ENCODE data around the gene CAPZA2. TPM values are rescaled to one million over a fixed set of nuclear protein-coding genes. Genes with fewer than 3 reads are reported as not detected.

CAPZA2 gene
- total RNA-seq, 2 experiments from 2014 or later, result 90.9 to 135 TPM

DNA sequence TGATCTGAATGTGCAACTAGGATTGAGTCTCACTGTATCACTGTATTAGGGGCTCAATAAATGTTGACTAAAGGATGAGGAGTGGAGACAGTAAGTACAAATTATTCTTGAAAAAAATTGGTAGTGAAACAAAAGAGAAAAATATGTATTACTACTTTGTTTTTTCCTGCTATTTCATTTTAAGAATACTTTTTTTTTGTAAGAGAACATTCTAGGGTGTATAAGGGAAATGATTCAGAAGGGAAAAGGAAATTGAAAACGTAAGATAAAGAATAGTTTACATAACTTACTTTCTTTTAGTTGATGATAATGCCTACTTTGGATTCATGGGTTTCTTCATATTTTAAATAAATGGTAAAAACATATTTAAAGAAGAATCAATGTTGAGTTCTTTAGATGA, 9.6 kb downstream of the CAPZA2 start:
- CTCF ChIA-PET, result no interaction called here
- H3K27ac Mint-ChIP-seq, result no peak overlapping the region
- peaks cover 45% of the 10 kb centered on the region for H3K4me1 Mint-ChIP-seq

DNA sequence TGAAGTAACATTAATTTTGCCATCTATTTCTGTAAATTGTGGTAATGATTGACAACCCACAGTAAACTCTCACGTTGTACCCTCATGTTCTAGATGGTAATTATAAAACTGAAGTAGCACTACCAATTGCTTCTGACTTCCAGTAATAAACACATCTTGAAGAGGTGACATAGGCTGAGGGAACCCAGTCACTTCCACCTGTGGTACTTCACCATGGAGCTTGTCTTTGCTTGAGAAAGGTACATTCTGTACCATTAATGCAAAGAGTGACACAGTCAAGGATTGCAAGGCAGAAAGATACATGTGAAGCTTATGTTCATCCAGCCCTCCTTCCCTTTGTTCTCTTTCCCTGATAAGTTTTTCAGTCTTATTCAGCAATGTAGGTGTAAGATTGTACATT, 11.2 kb downstream of the CAPZA2 start:
- H3K36me3 Mint-ChIP-seq, result peaks cover 31% of the 10 kb centered on the region
- ATAC-seq, result no peak
- H3K4me1 Mint-ChIP-seq, result peaks cover 37% of the 10 kb centered on the region
- DNase-seq, result no peak
- no peak overlapping the region for H3K27ac Mint-ChIP-seq
- no peak overlapping the region for H3K4me3 Mint-ChIP-seq
- CTCF ChIA-PET, result interaction anchor here (1.3 to 1.5 kb wide), 2 partner anchors 9 to 11 kb away, joined by 4 to 6 read pairs; partner anchors contain the start of gene CAPZA2
- H3K9me3 Mint-ChIP-seq (ENCODE audit: low read depth), result no peaks in the 10 kb centered on the region
- H3K27me3 Mint-ChIP-seq, result no peaks in the 10 kb centered on the region

More for the DNA sequence above, 9.6 kb downstream of the CAPZA2 start:
- Mint-ChIP-seq H3K36me3 (peaks cover 36% of the 10 kb centered on the region), H3K9me3 (ENCODE audit: low read depth) (no peaks in the 10 kb centered on the region), H3K4me3 (no peak overlapping the region), H3K27me3 (no peaks in the 10 kb centered on the region)
- no peak for DNase-seq
- ATAC-seq, result no peak

DNA sequence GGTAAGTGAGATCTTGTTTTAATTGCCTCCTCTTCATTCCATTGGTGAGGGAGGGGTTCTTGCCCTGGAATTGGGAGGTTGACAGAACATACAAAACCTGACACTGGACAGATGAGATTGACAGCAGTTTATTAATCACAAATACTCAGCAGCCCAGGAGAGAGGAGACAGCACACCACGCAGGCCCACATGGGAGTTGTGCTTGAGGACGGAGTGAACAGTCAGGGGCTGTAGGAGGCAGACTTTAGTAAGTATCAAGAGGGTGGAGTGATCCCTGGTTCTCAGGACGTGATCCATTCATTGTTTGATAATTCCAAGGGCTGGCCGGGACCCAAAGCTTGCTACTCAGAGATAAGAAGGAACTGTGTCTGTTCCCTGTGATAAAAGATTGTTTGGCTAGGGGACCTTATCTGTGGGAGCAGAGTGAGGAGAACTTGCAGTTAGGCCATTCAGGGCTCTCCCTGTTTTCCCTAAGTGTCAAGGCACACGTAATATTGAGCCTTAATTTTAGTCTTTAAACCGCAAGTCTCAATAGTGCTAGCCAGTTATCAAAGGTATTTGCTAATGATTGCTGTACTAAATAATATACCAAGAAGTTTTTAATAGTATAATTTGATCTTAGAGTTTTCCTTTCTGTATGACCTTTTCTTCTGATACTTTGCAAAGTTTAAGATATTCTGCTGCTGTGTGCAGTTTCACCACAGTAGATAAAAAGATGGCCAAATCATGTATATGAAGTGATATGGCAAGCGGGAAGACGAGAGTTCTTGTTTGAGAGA, 14.5 kb downstream of the CAPZA2 start:
- Mint-ChIP-seq H3K27ac (no peak overlapping the region), H3K27me3 (no peaks in the 10 kb centered on the region), H3K9me3 (ENCODE audit: low read depth) (no peaks in the 10 kb centered on the region), H3K4me3 (no peak overlapping the region), H3K4me1 (peaks cover 20% of the 10 kb centered on the region), H3K36me3 (peaks cover 28% of the 10 kb centered on the region)
- CTCF ChIA-PET, result no interaction called here
- ATAC-seq (no peak), DNase-seq (no peak)

DNA sequence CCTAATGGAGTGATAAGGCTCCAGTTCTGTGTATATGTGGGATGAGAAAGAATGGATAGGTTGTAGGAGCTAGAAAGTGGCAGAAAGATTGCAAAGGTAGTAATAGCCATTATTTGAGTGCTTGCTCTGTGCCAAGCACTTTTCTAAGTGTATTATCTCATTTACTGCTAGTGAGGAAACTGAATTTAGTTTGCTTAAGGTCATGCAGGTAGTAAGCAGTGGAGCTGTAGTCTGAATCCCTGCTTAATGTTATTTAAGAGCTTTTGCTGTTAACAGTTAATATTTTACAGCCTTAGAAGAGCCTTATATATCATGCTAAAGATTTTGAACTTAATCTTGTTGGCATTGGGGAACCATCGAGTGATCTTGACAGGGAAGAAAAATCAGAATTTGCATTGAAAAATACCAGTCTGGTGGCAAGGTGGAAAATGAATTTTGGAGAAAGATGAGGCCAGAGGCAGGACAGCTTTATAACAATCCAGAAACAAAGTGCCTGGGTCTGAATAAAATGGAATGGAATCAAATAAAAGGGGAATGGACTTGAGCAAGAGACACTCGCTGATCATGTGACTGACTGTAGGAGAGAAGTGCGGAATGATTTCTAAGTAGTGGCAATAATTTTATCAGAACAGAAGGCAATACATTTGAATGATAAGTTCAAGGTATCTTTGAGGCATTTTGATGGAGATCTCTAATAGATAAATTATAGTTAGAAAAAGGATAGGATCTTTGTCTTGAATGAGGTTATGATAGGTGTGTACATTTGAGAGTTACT, 15.2 kb downstream of the CAPZA2 start:
- CTCF ChIA-PET, result no interaction called here
- Mint-ChIP-seq H3K27ac (no peak overlapping the region), H3K4me3 (no peak overlapping the region)

DNA sequence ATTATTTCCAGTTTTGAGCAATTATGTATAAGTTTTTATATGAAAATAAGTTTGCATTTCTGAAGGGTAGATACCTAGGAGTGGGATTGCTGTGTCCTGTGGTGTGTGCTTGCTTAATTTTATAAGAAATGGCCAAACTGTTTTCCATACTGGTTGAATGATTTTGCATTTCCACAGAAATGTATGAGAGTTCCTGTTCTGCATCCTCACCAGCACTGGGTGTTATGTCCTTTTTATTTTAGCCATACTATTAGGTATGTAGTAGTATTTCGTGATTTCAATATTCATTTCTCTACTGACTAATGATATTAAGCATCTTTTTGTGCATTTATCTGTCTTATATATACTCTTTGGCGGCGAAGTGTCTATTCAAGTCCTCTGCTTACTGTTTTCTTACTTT, 22.3 kb downstream of the CAPZA2 start:
- peaks cover 5% of the 10 kb centered on the region for H3K9me3 Mint-ChIP-seq (ENCODE audit: low read depth)
- H3K27ac Mint-ChIP-seq, result no peak overlapping the region
- no peak for ATAC-seq
- H3K4me1 Mint-ChIP-seq, result no peaks in the 10 kb centered on the region
- H3K4me3 Mint-ChIP-seq, result no peak overlapping the region
- no peaks in the 10 kb centered on the region for H3K27me3 Mint-ChIP-seq
- CTCF ChIA-PET, result no interaction called here
- peaks cover 42% of the 10 kb centered on the region for H3K36me3 Mint-ChIP-seq
- no peak for DNase-seq

More for the DNA sequence above, 15.2 kb downstream of the CAPZA2 start:
- no peak for DNase-seq
- H3K9me3 Mint-ChIP-seq (ENCODE audit: low read depth), result no peaks in the 10 kb centered on the region
- no peaks in the 10 kb centered on the region for H3K27me3 Mint-ChIP-seq
- peaks cover 26% of the 10 kb centered on the region for H3K36me3 Mint-ChIP-seq
- H3K4me1 Mint-ChIP-seq, result peaks cover 16% of the 10 kb centered on the region
- ATAC-seq, result no peak

DNA sequence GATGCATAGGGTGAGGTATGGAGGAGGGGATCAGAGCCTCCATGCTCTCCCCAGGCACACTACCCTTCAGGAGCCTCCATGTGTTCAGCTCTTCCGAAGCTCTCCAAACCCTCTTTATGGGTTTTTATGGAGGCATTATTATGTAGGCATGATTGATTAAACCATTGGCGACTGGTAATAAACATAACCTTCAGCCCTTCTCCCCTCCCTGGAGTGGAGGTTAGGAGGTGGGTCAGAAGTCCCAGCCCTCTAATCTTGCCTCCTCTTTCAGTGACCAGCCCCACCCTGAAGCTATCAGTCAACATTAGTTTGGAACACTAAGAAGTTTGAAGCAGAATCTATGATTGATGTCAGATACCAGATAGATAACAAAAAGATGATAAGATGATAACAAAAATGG, 23.3 kb downstream of the CAPZA2 start:
- Mint-ChIP-seq H3K9me3 (ENCODE audit: low read depth) (peaks cover 5% of the 10 kb centered on the region), H3K4me1 (no peaks in the 10 kb centered on the region), H3K4me3 (no peak overlapping the region), H3K27me3 (no peaks in the 10 kb centered on the region), H3K36me3 (peaks cover 46% of the 10 kb centered on the region), H3K27ac (no peak overlapping the region)
- DNase-seq (no peak), ATAC-seq (no peak)
- CTCF ChIA-PET, result no interaction called here

DNA sequence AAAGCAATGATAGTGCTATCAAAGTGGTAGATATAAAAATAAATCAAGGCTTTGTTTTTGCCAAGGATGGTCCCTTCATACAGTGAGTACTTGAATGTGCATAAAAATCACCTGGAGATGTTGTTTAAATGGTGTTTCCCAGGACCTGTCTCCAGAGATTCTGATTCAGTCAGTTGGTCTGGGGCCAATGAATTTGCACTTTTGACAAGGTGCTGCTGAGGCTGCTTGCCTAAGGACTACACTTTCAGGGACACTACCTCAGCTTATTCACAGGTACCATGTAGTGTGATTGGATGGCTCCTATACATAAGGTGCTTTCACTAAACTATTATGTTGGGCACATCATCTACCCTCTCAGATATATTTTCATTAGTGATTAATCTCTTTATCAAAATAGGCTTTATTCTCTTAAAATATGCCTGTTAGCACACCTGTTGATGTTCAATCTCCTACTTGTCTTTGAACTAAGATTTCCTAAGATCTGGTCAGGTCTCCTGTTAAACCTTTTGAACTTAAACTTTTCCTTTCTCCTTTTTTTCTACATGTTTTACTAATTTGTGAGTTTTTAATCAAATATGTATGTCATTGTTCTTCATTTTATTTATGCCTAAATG, 24.3 kb downstream of the CAPZA2 start:
- Mint-ChIP-seq H3K27ac (no peak overlapping the region), H3K27me3 (no peaks in the 10 kb centered on the region), H3K4me3 (no peak overlapping the region), H3K4me1 (no peaks in the 10 kb centered on the region), H3K36me3 (peaks cover 46% of the 10 kb centered on the region), H3K9me3 (ENCODE audit: low read depth) (peaks cover 5% of the 10 kb centered on the region)
- ATAC-seq, result no peak
- DNase-seq, result no peak
- CTCF ChIA-PET, result no interaction called here

DNA sequence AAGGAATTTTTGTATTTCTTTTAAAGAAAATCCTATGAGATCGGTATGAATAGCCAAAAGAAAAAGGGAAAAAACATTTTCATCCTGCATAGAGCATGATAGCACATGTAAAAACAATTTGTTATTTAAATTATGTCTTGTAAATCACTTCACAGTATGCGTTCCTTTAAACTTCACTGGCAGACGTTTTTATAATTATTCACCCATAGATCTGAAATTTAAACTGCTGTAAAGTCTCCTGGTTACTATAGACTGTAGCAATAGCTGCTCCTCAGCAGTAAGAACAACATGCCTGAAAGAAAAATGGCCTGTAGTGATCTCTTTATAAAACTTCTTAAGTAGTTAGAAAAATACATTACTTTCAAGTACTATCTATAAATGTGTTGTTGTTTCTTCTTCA, 26.5 kb downstream of the CAPZA2 start:
- Mint-ChIP-seq H3K27me3 (no peaks in the 10 kb centered on the region), H3K9me3 (ENCODE audit: low read depth) (peaks cover 5% of the 10 kb centered on the region), H3K4me3 (no peak overlapping the region), H3K27ac (no peak overlapping the region), H3K36me3 (peaks cover 56% of the 10 kb centered on the region), H3K4me1 (no peaks in the 10 kb centered on the region)
- ATAC-seq (no peak), DNase-seq (no peak)
- CTCF ChIA-PET, result interaction anchor here (1.0 kb wide), 1 partner anchor 136 kb away, joined by 3 read pairs; no protein-coding TSS in a partner anchor

DNA sequence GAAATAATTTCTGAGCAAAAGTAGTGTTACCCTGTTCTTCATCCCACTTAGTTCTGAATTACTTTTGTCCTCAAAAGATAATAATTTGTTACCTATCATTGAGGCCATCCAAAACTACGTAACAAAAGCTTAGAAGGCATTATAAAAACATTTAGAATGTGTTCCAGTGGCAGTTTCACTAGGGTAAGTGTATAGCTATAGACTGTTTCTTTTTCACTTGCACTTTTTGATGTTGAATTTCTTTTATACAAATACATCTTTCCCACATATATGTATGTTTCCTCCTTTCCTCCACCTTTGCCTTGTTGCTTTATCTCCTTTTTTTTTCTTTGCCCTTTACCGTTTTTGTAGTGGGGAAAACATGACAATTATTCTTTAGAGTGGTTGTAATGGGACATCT, 33.5 kb downstream of the CAPZA2 start:
- Mint-ChIP-seq H3K27me3 (no peaks in the 10 kb centered on the region), H3K36me3 (peaks cover 41% of the 10 kb centered on the region), H3K4me3 (no peak overlapping the region), H3K4me1 (peaks cover 4% of the 10 kb centered on the region), H3K27ac (no peak overlapping the region), H3K9me3 (ENCODE audit: low read depth) (no peaks in the 10 kb centered on the region)
- no peak for DNase-seq
- no peak for ATAC-seq
- CTCF ChIA-PET, result interaction anchor here (1.1 kb wide), 1 partner anchor 34 kb away, joined by 5 read pairs; no protein-coding TSS in a partner anchor

DNA sequence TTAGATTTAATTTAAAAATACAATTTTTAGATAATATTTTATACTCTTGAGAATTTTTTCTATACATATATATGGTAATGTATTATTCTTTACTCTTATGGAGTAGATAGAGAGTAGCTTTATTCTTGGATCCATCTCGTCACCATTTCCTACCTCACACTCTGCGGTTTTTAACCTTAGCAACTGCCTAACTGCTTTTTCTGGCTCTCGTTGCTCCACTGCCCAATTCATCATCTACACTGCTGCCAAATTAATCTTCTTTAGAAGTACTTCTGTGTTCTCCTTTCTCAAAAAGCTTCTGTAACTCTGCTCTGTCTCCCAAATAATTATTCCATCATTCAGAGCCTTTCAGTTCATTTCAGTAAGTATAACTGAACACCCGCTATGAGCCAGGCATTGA, 35.3 kb downstream of the CAPZA2 start:
- peaks cover 4% of the 10 kb centered on the region for H3K4me1 Mint-ChIP-seq
- H3K9me3 Mint-ChIP-seq (ENCODE audit: low read depth), result no peaks in the 10 kb centered on the region
- H3K27ac Mint-ChIP-seq, result no peak overlapping the region
- H3K27me3 Mint-ChIP-seq, result no peaks in the 10 kb centered on the region
- H3K4me3 Mint-ChIP-seq, result no peak overlapping the region
- DNase-seq (no peak), ATAC-seq (no peak)
- peaks cover 41% of the 10 kb centered on the region for H3K36me3 Mint-ChIP-seq
- CTCF ChIA-PET, result interaction anchor here (1.1 kb wide), 1 partner anchor 122 kb away, joined by 5 read pairs; no protein-coding TSS in a partner anchor

DNA sequence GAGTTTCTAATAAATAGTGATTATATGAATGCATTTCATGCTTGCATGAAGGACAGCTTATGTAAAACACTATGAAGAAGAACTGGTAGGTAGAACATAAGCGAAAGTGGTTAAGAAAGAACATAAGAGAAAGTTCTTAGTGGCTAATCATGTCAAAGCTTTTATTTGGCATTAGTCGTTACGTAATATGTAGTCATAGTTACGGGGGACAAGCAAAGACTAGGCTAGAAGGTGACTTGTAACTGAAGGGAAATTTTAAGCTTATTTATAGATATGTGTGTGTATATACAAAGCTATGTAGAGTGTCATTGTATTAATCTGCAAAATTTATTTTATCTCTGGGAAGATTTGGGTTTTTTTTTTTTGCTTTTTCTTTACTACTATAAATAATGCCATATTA, 36.9 kb downstream of the CAPZA2 start:
- peaks cover 4% of the 10 kb centered on the region for H3K4me1 Mint-ChIP-seq
- H3K4me3 Mint-ChIP-seq, result no peak overlapping the region
- H3K36me3 Mint-ChIP-seq, result peaks cover 44% of the 10 kb centered on the region
- no peak for DNase-seq
- H3K9me3 Mint-ChIP-seq (ENCODE audit: low read depth), result no peaks in the 10 kb centered on the region
- no peaks in the 10 kb centered on the region for H3K27me3 Mint-ChIP-seq
- CTCF ChIA-PET, result interaction anchor here (2.0 kb wide), 1 partner anchor 31 kb away, joined by 4 read pairs; no protein-coding TSS in a partner anchor
- H3K27ac Mint-ChIP-seq, result no peak overlapping the region
- no peak for ATAC-seq

DNA sequence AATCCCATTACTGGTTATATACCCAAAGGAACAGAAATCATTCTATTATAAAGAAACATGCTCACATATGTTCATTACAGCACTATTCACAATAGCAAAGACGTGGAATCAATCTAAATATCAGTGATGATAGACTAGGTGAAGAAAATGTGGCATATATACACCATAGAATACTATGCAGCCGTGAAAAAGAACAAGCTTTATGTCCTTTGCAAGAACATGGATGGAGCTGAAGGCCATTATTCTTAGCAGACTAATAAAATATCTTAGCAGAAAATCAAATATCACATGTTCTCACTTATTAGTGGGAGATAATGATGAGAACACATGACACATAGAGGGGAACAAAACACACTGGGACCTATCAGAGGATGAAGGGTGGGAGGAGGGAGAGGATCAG, 38.8 kb downstream of the CAPZA2 start:
- Mint-ChIP-seq H3K27me3 (no peaks in the 10 kb centered on the region), H3K4me3 (no peak overlapping the region), H3K4me1 (peaks cover 4% of the 10 kb centered on the region), H3K36me3 (peaks cover 42% of the 10 kb centered on the region), H3K27ac (no peak overlapping the region), H3K9me3 (ENCODE audit: low read depth) (no peaks in the 10 kb centered on the region)
- DNase-seq (no peak), ATAC-seq (no peak)
- CTCF ChIA-PET, result no interaction called here

DNA sequence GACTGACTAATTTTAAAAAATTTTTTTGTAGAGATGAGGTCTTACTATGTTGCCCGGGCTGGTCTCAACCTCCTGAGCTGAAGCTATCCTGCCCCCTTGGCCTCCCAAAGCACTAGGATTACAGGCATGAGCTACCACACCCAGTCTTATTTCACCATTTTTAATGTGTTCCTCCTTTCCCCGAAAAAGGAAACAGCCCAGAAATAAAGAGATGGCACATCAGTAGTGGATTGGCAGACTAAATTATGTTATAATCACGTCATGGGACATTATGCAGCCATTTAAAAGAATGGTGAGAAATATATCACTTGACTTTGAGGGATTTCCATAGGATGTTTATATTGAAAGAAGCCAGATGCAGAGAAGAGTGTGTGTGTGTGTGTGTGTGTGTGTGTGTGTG, 40.5 kb downstream of the CAPZA2 start:
- Mint-ChIP-seq H3K9me3 (ENCODE audit: low read depth) (no peaks in the 10 kb centered on the region), H3K27me3 (no peaks in the 10 kb centered on the region), H3K4me3 (no peak overlapping the region), H3K4me1 (peaks cover 3% of the 10 kb centered on the region), H3K27ac (no peak overlapping the region), H3K36me3 (peaks cover 46% of the 10 kb centered on the region)
- CTCF ChIA-PET, result no interaction called here
- ATAC-seq (no peak), DNase-seq (no peak)

Measured in activated CD8-positive, alpha-beta memory T cell treated with anti-CD3 and anti-CD28 coated beads, Interleukin-2, amount 10 ng/mL, durations not matched to agents 7 days and 5 days (primary cell).